Pancreas (tissue), 10 donors: ENCODE results near the gene CST5. TPM values are rescaled to one million over a fixed set of nuclear protein-coding genes. Genes with fewer than 3 reads are reported as not detected.
A peak's percentile ranks its signal among the peaks of the same experiment; 100 is the strongest.
"Not testable (repeated sequence)": the region's sequence is repeated elsewhere in the genome, so short reads cannot be mapped to it uniquely, and the experiment has no call there.

Experiments
- ATAC-seq, 4 donors: fragments of 200-7000 bp; cut with Tn5 transposase; one replicate each; pipeline versions ENCODE4 v1.8.0 to v1.9.1; 2020; ENCODE audit warnings: mild to moderate bottlenecking in 4 of 4, moderate library complexity in 4 of 4
- DNase-seq, 6 donors: peaks; one replicate each; pipeline ENCODE4 v3.0.0-alpha.2; 2020
- FAIRE-seq: peaks from 2 replicates; lab custom pipeline; 2012; peaks lifted over from hg19 to GRCh38; lab: Jason Lieb, UNC
- H3K27ac ChIP-seq, 4 donors: fragments of 200-600 bp; sonication (generic); 1 replicate in 3 of 4; 2 replicates in 1 of 4; pipeline versions ENCODE4 v1.5.0 to v1.8.0; 2020
- H3K27me3 ChIP-seq, 4 donors: fragments of 200-600 bp; one replicate each; pipeline ENCODE4 v1.8.0; 2021
- H3K36me3 ChIP-seq, 3 donors: fragments of 200-600 bp; sonication (generic) in 1 of 3; one replicate each; pipeline versions ENCODE4 v1.5.0 to v1.8.0; 2020 to 2021
- H3K4me1 ChIP-seq, 3 donors: fragments of 200-600 bp; one replicate each; pipeline ENCODE4 v1.8.0; 2021
- H3K4me3 ChIP-seq, 4 donors: fragments of 200-600 bp; sonication (generic) in 2 of 4; one replicate each; pipeline versions ENCODE4 v1.5.0 to v1.8.0; 2020 to 2021
- H3K9me3 ChIP-seq, 4 donors: fragments of 200-600 bp; one replicate each; pipeline ENCODE4 v1.8.0; 2021
- CTCF ChIP-seq, 4 donors: fragments of 200-600 bp; sonication (generic) in 3 of 4; IDR thresholded peaks; one replicate each; pipeline versions ENCODE4 v1.5.0 to v1.8.0; 2021; ENCODE audit warnings: antibody characterized with exemption in 4 of 4
- WGBS, 2 donors: extraction: QIAGEN DNeasy Blood & Tissue Kit; methylation state at CpG; one replicate each; pipeline ENCODE4 v1.1.7; 2013; 5-methylcytosine and 5-hydroxymethylcytosine counted together
- intact Hi-C, 3 donors: fragments of 100-400 bp; cut with DNase I; formaldehyde crosslinking; loops; one replicate each; pipeline versions ENCODE4 v1.11.1 to v1.14.2; 2022
- polyA plus RNA-seq, 2 donors: library from polyadenylated mRNA; stranded (reverse); fragments of 200-250 nt; gene quantifications; one replicate each; pipeline ENCODE4 v1.2.3, GENCODE V29; 2013
- total RNA-seq, 6 donors: library from RNA; stranded (reverse); fragmentation: NEBNext Ultra II Directional in 4 of 6; extraction: Animal tissue kit (Norgen Biotek cat#: 25700) in 4 of 6; gene quantifications; one replicate each; pipeline versions ENCODE4 v1.2.1 to v1.2.4, GENCODE V29; 2021 to 2023
- donor health status: healthy with polysubstance abuse.
- donor health status: DM: no; HTN: no; CAD: no; lungs with moderate emphysema.
- donor health status: DM: no; HTN: no; CAD: no.
- donor health status: control.
- donor health status: control.
- donor health status: Bipolar disorder and iron deficiency.
- donor health status: DM: yes; HTN: yes; CAD: no.
- donor health status: DM: no; HTN: no; CAD: no.
- donor health status: DM: no; HTN: no; CAD: no.
- donor health status: DM: yes; HTN: yes; CAD: no.

The CST5 gene
- total and polyA plus RNA-seq, 8 donors, result 0.23 to 0.63 (median 0.46) TPM; not detected in 3

GRCh38 chr20:23880417-23880816 lies 869 bp upstream of the CST5 start:
- TF ChIP-seq CTCF (IDR thresholded peaks at IDR 0.05), result no peak
- intact Hi-C loops, result no loop called here
- DNase-seq, result no peak
- Histone ChIP-seq H3K4me1 (no peaks in the 10 kb centered on the region), H3K36me3 (no peaks in the 10 kb centered on the region), H3K4me3 (no peak overlapping the region), H3K27ac (peak overlapping the region in 2 of 4 donors; percentile 3 to 36), H3K27me3 (no peaks in the 10 kb centered on the region), H3K9me3 (no peaks in the 10 kb centered on the region)
- no peak for ATAC-seq
- FAIRE-seq, result no peak
- WGBS, 2 donors, result 49 to 52% methylated on average over 4 of the region's 4 CpGs

- Histone ChIP-seq H3K36me3 (no peaks in the 10 kb centered on the region), H3K9me3 (no peaks in the 10 kb centered on the region), H3K4me3 (no peak overlapping the region), H3K27me3 (no peaks in the 10 kb centered on the region), H3K27ac (peak overlapping the region in 1 of 4 donors; percentile 36), H3K4me1 (no peaks in the 10 kb centered on the region)
- DNase-seq (peak in 2 of 6 donors; percentile 13 to 32), ATAC-seq (peak; percentile 54 to 81 (median 72)), FAIRE-seq (no peak)
- no peak for TF ChIP-seq CTCF (IDR thresholded peaks at IDR 0.05)
- intact Hi-C loops, result no loop called here
- 22 to 27% methylated on average over 8 of the region's 8 CpGs for WGBS, 2 donors
Measured at GRCh38 chr20:23879811-23880374, 345 bp upstream of the CST5 start.

GRCh38 chr20:23878787-23879186 lies 761 bp downstream of the CST5 start:
- no peaks in the 10 kb centered on the region for H3K9me3 ChIP-seq
- no peaks in the 10 kb centered on the region for H3K27me3 ChIP-seq
- no peaks in the 10 kb centered on the region for H3K4me1 ChIP-seq
- FAIRE-seq (no peak), ATAC-seq (no peak), DNase-seq (peak in 1 of 6 donors; percentile 45)
- intact Hi-C loops, result no loop called here
- H3K4me3 ChIP-seq, result no peak overlapping the region
- TF ChIP-seq CTCF (IDR thresholded peaks at IDR 0.05), result no peak
- 59 to 61% methylated on average over 7 of the region's 7 CpGs for whole genome bisulfite sequencing, 2 donors
- no peak overlapping the region for H3K27ac ChIP-seq
- H3K36me3 ChIP-seq, result no peaks in the 10 kb centered on the region

- FAIRE-seq, ATAC-seq, H3K27me3 ChIP-seq, H3K4me3 ChIP-seq, H3K36me3 ChIP-seq, DNase-seq, intact Hi-C loops, H3K9me3 ChIP-seq, H3K4me1 ChIP-seq, H3K27ac ChIP-seq: not testable (repeated sequence)
- 78 to 94% methylated on average over 1 of the region's 2 CpGs for WGBS, 2 donors
Measured at GRCh38 chr20:23878016-23878542, 1.5 kb downstream of the CST5 start.

GRCh38 chr20:23877524-23877923 lies 2.0 kb downstream of the CST5 start:
- no peak for ATAC-seq
- no peak for FAIRE-seq
- 74 to 93% methylated on average over 6 of the region's 6 CpGs for WGBS, 2 donors
- Histone ChIP-seq H3K9me3 (no peaks in the 10 kb centered on the region), H3K27ac (no peak overlapping the region), H3K4me3 (no peak overlapping the region), H3K36me3 (no peaks in the 10 kb centered on the region), H3K4me1 (no peaks in the 10 kb centered on the region), H3K27me3 (no peaks in the 10 kb centered on the region)
- intact Hi-C loops, result no loop called here
- no peak for TF ChIP-seq CTCF (IDR thresholded peaks at IDR 0.05)
- DNase-seq, result no peak
